Keratinocyte (primary cell): ENCODE data around the gene C6orf132.

Experiments
- EZH2 ChIP-seq: IDR thresholded peaks from one replicate; pipeline ENCODE4 v1.6.1; 2012; ENCODE audit warnings: inconsistent platforms, mild to moderate bottlenecking, low read length, moderate library complexity
- TF ChIP-seq, protein P1 (sequence below), 3 experiments: IDR thresholded peaks in 1 of 3; conservative IDR thresholded peaks in 1 of 3; optimal IDR thresholded peaks in 1 of 3; 2 replicates in 2 of 3; 3 replicates in 1 of 3; pipeline versions ENCODE3 to v1.5.1; 2011; ENCODE audit warnings: low read length in 3 of 3, mild to moderate bottlenecking in 3 of 3, moderate library complexity in 2 of 3, control low read depth in 1 of 3, inconsistent platforms in 1 of 3; ENCODE audit not compliant: insufficient read depth in 2 of 3; ENCODE audit errors: extremely low read depth in 1 of 3

- TF ChIP-seq, protein P1, sequence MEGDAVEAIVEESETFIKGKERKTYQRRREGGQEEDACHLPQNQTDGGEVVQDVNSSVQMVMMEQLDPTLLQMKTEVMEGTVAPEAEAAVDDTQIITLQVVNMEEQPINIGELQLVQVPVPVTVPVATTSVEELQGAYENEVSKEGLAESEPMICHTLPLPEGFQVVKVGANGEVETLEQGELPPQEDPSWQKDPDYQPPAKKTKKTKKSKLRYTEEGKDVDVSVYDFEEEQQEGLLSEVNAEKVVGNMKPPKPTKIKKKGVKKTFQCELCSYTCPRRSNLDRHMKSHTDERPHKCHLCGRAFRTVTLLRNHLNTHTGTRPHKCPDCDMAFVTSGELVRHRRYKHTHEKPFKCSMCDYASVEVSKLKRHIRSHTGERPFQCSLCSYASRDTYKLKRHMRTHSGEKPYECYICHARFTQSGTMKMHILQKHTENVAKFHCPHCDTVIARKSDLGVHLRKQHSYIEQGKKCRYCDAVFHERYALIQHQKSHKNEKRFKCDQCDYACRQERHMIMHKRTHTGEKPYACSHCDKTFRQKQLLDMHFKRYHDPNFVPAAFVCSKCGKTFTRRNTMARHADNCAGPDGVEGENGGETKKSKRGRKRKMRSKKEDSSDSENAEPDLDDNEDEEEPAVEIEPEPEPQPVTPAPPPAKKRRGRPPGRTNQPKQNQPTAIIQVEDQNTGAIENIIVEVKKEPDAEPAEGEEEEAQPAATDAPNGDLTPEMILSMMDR (optimal IDR thresholded peaks at IDR 0.05 in 1 of 3, IDR thresholded peaks at IDR 0.05 in 1 of 3, conservative IDR thresholded peaks at IDR 0.05 in 1 of 3; ENCODE audit: extremely low read depth in 1 of 3, insufficient read depth in 2 of 3, low read length in 3 of 3), result no peak
- no peak for TF ChIP-seq EZH2
These were observed 22.6 kb upstream of the C6orf132 start for GRCh38 chr6:42165016-42165415.
